GM23248 (cell line): ENCODE measurements around the gene PAQR5. TPM values are rescaled to one million over a fixed set of nuclear protein-coding genes. Genes with fewer than 3 reads are reported as not detected.

Experiments used
- DNase-seq: peaks from one replicate; pipeline ENCODE4 v3.0.0-alpha.2; 2015
- H2AFZ ChIP-seq: fragments of 200-600 bp; sonication (generic); 2 replicates; pipeline ENCODE4 v1.6.1; 2016; ENCODE audit warnings: antibody characterized with exemption
- H3F3A ChIP-seq: fragments of 200-600 bp; sonication (generic); 2 replicates; pipeline ENCODE4 v1.6.1; 2016; ENCODE audit warnings: mild to moderate bottlenecking, antibody characterized with exemption, mixed run types; ENCODE audit not compliant: insufficient read depth
- H3K27ac ChIP-seq: fragments of 200-600 bp; sonication (generic); 2 replicates; pipeline ENCODE4 v1.5.1; 2016; ENCODE audit warnings: mild to moderate bottlenecking
- H3K27me3 ChIP-seq: fragments of 200-600 bp; sonication (generic); replicated peaks from 2 replicates; pipeline ENCODE4 v1.6.1; 2016; ENCODE audit warnings: mild to moderate bottlenecking; ENCODE audit not compliant: insufficient read depth
- H3K36me3 ChIP-seq: fragments of 200-600 bp; sonication (generic); 2 replicates; pipeline ENCODE4 v1.6.1; 2016; ENCODE audit warnings: low read depth, mild to moderate bottlenecking
- H3K4me1 ChIP-seq: fragments of 200-600 bp; sonication (generic); 2 replicates; pipeline ENCODE4 v1.6.1; 2016; ENCODE audit warnings: mild to moderate bottlenecking; ENCODE audit not compliant: insufficient read depth
- H3K4me2 ChIP-seq: fragments of 200-600 bp; sonication (generic); one replicate; pipeline ENCODE4 v1.6.1; 2016; ENCODE audit warnings: mild to moderate bottlenecking; ENCODE audit not compliant: unreplicated experiment
- H3K4me3 ChIP-seq: fragments of 200-600 bp; sonication (generic); 2 replicates; pipeline ENCODE4 v1.5.1; 2016; ENCODE audit warnings: mild to moderate bottlenecking
- H3K79me2 ChIP-seq: fragments of 200-600 bp; sonication (generic); 2 replicates; pipeline ENCODE4 v1.6.1; 2016; ENCODE audit warnings: mild to moderate bottlenecking; ENCODE audit not compliant: insufficient read depth
- H3K9ac ChIP-seq: fragments of 200-600 bp; sonication (generic); 2 replicates; pipeline ENCODE4 v1.6.1; 2016; ENCODE audit warnings: mild to moderate bottlenecking
- H3K9me2 ChIP-seq: fragments of 200-600 bp; sonication (generic); 2 replicates; pipeline ENCODE4 v1.6.1; 2016; ENCODE audit warnings: mixed run types, mild to moderate bottlenecking, moderate library complexity; ENCODE audit not compliant: insufficient read depth
- H3K9me3 ChIP-seq: fragments of 200-600 bp; sonication (generic); one replicate; pipeline ENCODE4 v1.6.1; 2017; ENCODE audit warnings: low read depth
- H4K20me1 ChIP-seq: fragments of 200-600 bp; sonication (generic); 2 replicates; pipeline ENCODE4 v1.6.0; 2016; ENCODE audit not compliant: insufficient read depth
- EZH2 ChIP-seq: fragments of 200-600 bp; sonication (generic); IDR thresholded peaks from 2 replicates; pipeline ENCODE4 v1.6.1; 2018; ENCODE audit warnings: antibody characterized with exemption, mild to moderate bottlenecking; ENCODE audit not compliant: insufficient read depth, poor library complexity, severe bottlenecking
- EZH2phosphoT487 ChIP-seq: fragments of 200-600 bp; sonication (generic); IDR thresholded peaks from 2 replicates; pipeline ENCODE4 v1.6.1; 2018; ENCODE audit warnings: antibody characterized with exemption, moderate library complexity, mild to moderate bottlenecking, low read depth; ENCODE audit not compliant: insufficient read depth
- WGBS, 2 experiments: methylation state at CpG; one replicate each; pipeline ENCODE4 v1.1.6; 2015 to 2017; ENCODE audit warnings: low lambda C conversion rate in 2 of 2, low coverage in 1 of 2; ENCODE audit errors: missing lambda C conversion rate in 2 of 2; 5-methylcytosine and 5-hydroxymethylcytosine counted together
- in situ Hi-C: fragments of 300-500 bp; cut with MboI; formaldehyde crosslinking; loops from 2 replicates; pipeline ENCODE4 v1.15.0; 2020
- polyA plus RNA-seq: library from polyadenylated mRNA; unstranded; fragments of >200 nt; fragmentation: Nextera tagmentation; extraction: Ambion mirVana; gene quantifications from 2 replicates; pipeline ENCODE4 v1.2.1, GENCODE V29; 2016
- total RNA-seq: library from RNA; depleted of rRNA; stranded (reverse); fragments of >200 nt; shearing (Covaris generic); gene quantifications from 2 replicates; pipeline ENCODE4 v1.2.3, GENCODE V29; 2014

Gene PAQR5
- total and polyA plus RNA-seq, 2 experiments from 2014 or later = 3.8 to 5.7 TPM

- H3K9me2 ChIP-seq = no peaks in the 10 kb centered on the region
- H3F3A ChIP-seq = no peaks in the 10 kb centered on the region
- H3K27ac ChIP-seq = no peak overlapping the region
- DNase-seq = peak; percentile 46
- H3K36me3 ChIP-seq = peaks cover 25% of the 10 kb centered on the region
- no peaks in the 10 kb centered on the region for H4K20me1 ChIP-seq
- in situ Hi-C loops = no loop called here
- 97 to 100% methylated on average over 1 of the region's 1 CpG for WGBS, 2 experiments
- peaks cover 29% of the 10 kb centered on the region for H3K79me2 ChIP-seq
- H3K4me1 ChIP-seq = peaks cover 5% of the 10 kb centered on the region
- H2AFZ ChIP-seq = no peak overlapping the region
- no peaks in the 10 kb centered on the region for H3K27me3 ChIP-seq
- H3K4me2 ChIP-seq = no peak overlapping the region
- TF ChIP-seq EZH2phosphoT487 (no peak), EZH2 (no peak)
- H3K9me3 ChIP-seq = no peaks in the 10 kb centered on the region
- H3K9ac ChIP-seq = no peak overlapping the region
- H3K4me3 ChIP-seq = no peak overlapping the region
These were observed 126.2 kb downstream of the PAQR5 start for GRCh38 chr15:69424748-69425413.

- in situ Hi-C loops = no loop called here
- no peak overlapping the region for H3K4me3 ChIP-seq
- H3K27ac ChIP-seq = no peak overlapping the region
- no peak overlapping the region for H2AFZ ChIP-seq
- H3K4me2 ChIP-seq = no peak overlapping the region
- H3K27me3 ChIP-seq = no peaks in the 10 kb centered on the region
- H3K4me1 ChIP-seq = no peaks in the 10 kb centered on the region
- no peaks in the 10 kb centered on the region for H3F3A ChIP-seq
- H3K36me3 ChIP-seq = 0 out of 2 replicates have a peak, but pooled peaks cover 8% of the 10 kb centered on the region
- peaks cover 12% of the 10 kb centered on the region for H3K79me2 ChIP-seq
- no peaks in the 10 kb centered on the region for H3K9me2 ChIP-seq
- no peaks in the 10 kb centered on the region for H3K9me3 ChIP-seq
- no peak for DNase-seq
- no peak overlapping the region for H3K9ac ChIP-seq
- WGBS, 2 experiments = 94 to 100% methylated on average over 1 of the region's 1 CpG
- H4K20me1 ChIP-seq = no peaks in the 10 kb centered on the region
- TF ChIP-seq EZH2 (no peak), EZH2phosphoT487 (no peak)
These were observed 135.1 kb downstream of the PAQR5 start for GRCh38 chr15:69433831-69434230.

- WGBS, 2 experiments = 84 to 89% methylated on average over 5 of the region's 5 CpGs
- H3K4me2 ChIP-seq = no peak overlapping the region
- H3K36me3 ChIP-seq = peaks cover 8% of the 10 kb centered on the region; the same call in 1 of the 2 replicates
- no peaks in the 10 kb centered on the region for H3F3A ChIP-seq
- H3K4me3 ChIP-seq = no peak overlapping the region
- peaks cover 12% of the 10 kb centered on the region for H3K79me2 ChIP-seq
- no peaks in the 10 kb centered on the region for H3K27me3 ChIP-seq
- H3K9me3 ChIP-seq = no peaks in the 10 kb centered on the region
- H3K9me2 ChIP-seq = no peaks in the 10 kb centered on the region
- TF ChIP-seq EZH2phosphoT487 = no peak
- no peak for TF ChIP-seq EZH2
- in situ Hi-C loops = no loop called here
- H3K9ac ChIP-seq = no peak overlapping the region
- no peak overlapping the region for H3K27ac ChIP-seq
- H4K20me1 ChIP-seq = no peaks in the 10 kb centered on the region
- no peak overlapping the region for H2AFZ ChIP-seq
- no peaks in the 10 kb centered on the region for H3K4me1 ChIP-seq
- DNase-seq = no peak
These were observed 135.5 kb downstream of the PAQR5 start for GRCh38 chr15:69434238-69434637.

GRCh38 chr15:69434679-69435078, 136.0 kb downstream of the PAQR5 start:
- no peaks in the 10 kb centered on the region for H4K20me1 ChIP-seq
- no peak overlapping the region for H3K27ac ChIP-seq
- TF ChIP-seq EZH2 (no peak), EZH2phosphoT487 (no peak)
- H3K4me1 ChIP-seq = no peaks in the 10 kb centered on the region
- no peak overlapping the region for H3K4me3 ChIP-seq
- H3K9me2 ChIP-seq = no peaks in the 10 kb centered on the region
- no peak for DNase-seq
- 97 to 99% methylated on average over 17 to 18 of the region's 18 CpGs for WGBS, 2 experiments
- H3K79me2 ChIP-seq = peaks cover 12% of the 10 kb centered on the region
- peaks cover 8% of the 10 kb centered on the region; the same call in 1 of the 2 replicates for H3K36me3 ChIP-seq
- no peak overlapping the region for H3K9ac ChIP-seq
- peaks cover 3% of the 10 kb centered on the region; the same call in 1 of the 2 replicates for H3F3A ChIP-seq
- no peaks in the 10 kb centered on the region for H3K27me3 ChIP-seq
- no peak overlapping the region for H3K4me2 ChIP-seq
- in situ Hi-C loops = no loop called here
- no peak overlapping the region for H2AFZ ChIP-seq
- H3K9me3 ChIP-seq = no peaks in the 10 kb centered on the region

- 99 to 100% methylated on average over 4 of the region's 4 CpGs for WGBS, 2 experiments
- no peak for DNase-seq
- H3K79me2 ChIP-seq = peaks cover 3% of the 10 kb centered on the region
- H3K9me3 ChIP-seq = no peaks in the 10 kb centered on the region
- H2AFZ ChIP-seq = no peak overlapping the region
- peaks cover 3% of the 10 kb centered on the region; the same call in 1 of the 2 replicates for H3F3A ChIP-seq
- H3K4me1 ChIP-seq = no peaks in the 10 kb centered on the region
- TF ChIP-seq EZH2 = no peak
- TF ChIP-seq EZH2phosphoT487 = no peak
- no peak overlapping the region for H3K4me2 ChIP-seq
- H3K9me2 ChIP-seq = no peaks in the 10 kb centered on the region
- no peak overlapping the region for H3K9ac ChIP-seq
- H3K4me3 ChIP-seq = no peak overlapping the region
- H3K27ac ChIP-seq = no peak overlapping the region
- H3K36me3 ChIP-seq = peaks cover 3% of the 10 kb centered on the region; the same call in 1 of the 2 replicates
- no peaks in the 10 kb centered on the region for H3K27me3 ChIP-seq
- in situ Hi-C loops = no loop called here
- no peaks in the 10 kb centered on the region for H4K20me1 ChIP-seq
These were observed 137.3 kb downstream of the PAQR5 start for GRCh38 chr15:69435985-69436384.
